Gastrocnemius medialis (tissue), 4 donors: Measurements from ENCODE around the gene EIF3K.
A peak's percentile ranks its signal among the peaks of the same experiment; 100 is the strongest.

Experiments used
- CTCF ChIP-seq, 5 experiments: fragments of 450-650 bp in 3 of 5; fragments of 200-600 bp in 2 of 5; sonication (generic) in 2 of 5; IDR thresholded peaks in 4 of 5; conservative IDR thresholded peaks in 1 of 5; 1 replicate in 4 of 5; 2 replicates in 1 of 5; pipeline ENCODE4 v1.5.1; 2016 to 2019; ENCODE audit warnings: antibody characterized with exemption in 5 of 5, mild to moderate bottlenecking in 3 of 5, moderate library complexity in 3 of 5
- POLR2A ChIP-seq, 2 donors: fragments of 450-650 bp; IDR thresholded peaks; one replicate each; pipeline ENCODE4 v1.6.1; 2017; ENCODE audit warnings: antibody characterized with exemption in 2 of 2, mild to moderate bottlenecking in 2 of 2, moderate library complexity in 2 of 2

- TF ChIP-seq POLR2A (IDR thresholded peaks at IDR 0.05) (peak in 1 of 2 donors; percentile 14), CTCF (IDR thresholded peaks at IDR 0.05 in 4 of 5, conservative IDR thresholded peaks at IDR 0.05 in 1 of 5) (no peak)
Observed at GRCh38 chr19:38596057-38596981, 22.7 kb upstream of the EIF3K start.
